SK-N-MC (cell line): Measurements from ENCODE around the gene COL15A1.

Experiments
- EZH2 ChIP-seq: fragments of 200-600 bp; sonication (generic); IDR thresholded peaks from one replicate; pipeline ENCODE4 v1.6.1; 2017; ENCODE audit warnings: antibody characterized with exemption
- FOXP2 ChIP-seq: optimal IDR thresholded peaks from 2 replicates; pipeline ENCODE3; 2011; ENCODE audit warnings: mild to moderate bottlenecking, moderate library complexity; ENCODE audit not compliant: insufficient read depth; ENCODE audit errors: extremely low read length, control extremely low read depth
- POLR2AphosphoS5 ChIP-seq: IDR thresholded peaks from 2 replicates; pipeline ENCODE4 v1.6.1; 2012; ENCODE audit warnings: mild to moderate bottlenecking, low read depth, low read length, borderline replicate concordance

- TF ChIP-seq POLR2AphosphoS5 = no peak
- no peak for TF ChIP-seq EZH2
- no peak for TF ChIP-seq FOXP2
Observed at GRCh38 chr9:98912450-98912849, 31.3 kb upstream of the COL15A1 start.
